OCI-LY3 (cell line): Measurements from ENCODE around the gene DDX31.

ENCODE experiments used
- H2AFZ ChIP-seq: fragments of 200-600, 300-600 bp; shearing (Covaris generic); 2 replicates; pipeline ENCODE4 v1.6.0; 2014; ENCODE audit warnings: antibody characterized with exemption, low read depth, low read length
- H3K27ac ChIP-seq: fragments of 200-600, 300-600 bp; sonication (generic); 2 replicates; pipeline ENCODE4 v1.5.1; 2014; ENCODE audit warnings: mild to moderate bottlenecking, low read length, moderate library complexity, mixed read lengths
- H3K27me3 ChIP-seq: fragments of 200-600, 300-600 bp; sonication (generic); 2 replicates; pipeline ENCODE4 v1.6.1; 2014; ENCODE audit warnings: low read depth, low read length, mixed read lengths
- H3K36me3 ChIP-seq: fragments of 200-600, 300-600 bp; sonication (generic); replicated peaks from 2 replicates; pipeline ENCODE3; 2014; ENCODE audit warnings: low read depth, low read length, mixed read lengths
- H3K4me1 ChIP-seq: fragments of 300-600, 200-600 bp; sonication (generic); 2 replicates; pipeline ENCODE4 v1.6.1; 2014; ENCODE audit warnings: low read length, mixed read lengths
- H3K4me2 ChIP-seq: fragments of 200-600, 300-600 bp; sonication (generic); 2 replicates; pipeline ENCODE4 v1.6.1; 2014; ENCODE audit warnings: low read length, mixed read lengths
- H3K4me3 ChIP-seq: fragments of 300-600, 200-600 bp; sonication (generic); 2 replicates; pipeline ENCODE4 v1.5.1; 2014; ENCODE audit warnings: antibody characterized with exemption, mild to moderate bottlenecking, low read length, moderate library complexity
- H3K79me2 ChIP-seq: fragments of 300-600, 200-600 bp; shearing (Covaris generic); 2 replicates; pipeline ENCODE4 v1.6.1; 2014; ENCODE audit warnings: mild to moderate bottlenecking, low read length, mixed read lengths
- H3K9ac ChIP-seq: fragments of 300-600, 200-600 bp; shearing (Covaris generic); 2 replicates; pipeline ENCODE4 v1.6.0; 2014; ENCODE audit warnings: mild to moderate bottlenecking, low read length, moderate library complexity
- H3K9me3 ChIP-seq: fragments of 200-600, 300-600 bp; shearing (Covaris generic); 2 replicates; pipeline ENCODE4 v1.6.1; 2014; ENCODE audit warnings: low read length, mixed read lengths; ENCODE audit not compliant: insufficient read depth
- H4K20me1 ChIP-seq: fragments of 200-600, 300-600 bp; sonication (generic); 2 replicates; pipeline ENCODE4 v1.6.1; 2016; ENCODE audit warnings: low read length, mixed read lengths; ENCODE audit not compliant: insufficient read depth
- EZH2phosphoT487 ChIP-seq: fragments of 200-600 bp; shearing (Covaris generic); IDR thresholded peaks from 2 replicates; pipeline ENCODE4 v1.6.1; 2018; ENCODE audit warnings: antibody characterized with exemption, mixed run types, low read depth
- TF ChIP-seq, protein P1 (sequence below): fragments of 200-600, 300-600 bp; sonication (generic); IDR thresholded peaks from 2 replicates; pipeline ENCODE4 v1.5.1; 2014; ENCODE audit warnings: antibody characterized with exemption, low read length, low read depth

DDX31 gene

DNA sequence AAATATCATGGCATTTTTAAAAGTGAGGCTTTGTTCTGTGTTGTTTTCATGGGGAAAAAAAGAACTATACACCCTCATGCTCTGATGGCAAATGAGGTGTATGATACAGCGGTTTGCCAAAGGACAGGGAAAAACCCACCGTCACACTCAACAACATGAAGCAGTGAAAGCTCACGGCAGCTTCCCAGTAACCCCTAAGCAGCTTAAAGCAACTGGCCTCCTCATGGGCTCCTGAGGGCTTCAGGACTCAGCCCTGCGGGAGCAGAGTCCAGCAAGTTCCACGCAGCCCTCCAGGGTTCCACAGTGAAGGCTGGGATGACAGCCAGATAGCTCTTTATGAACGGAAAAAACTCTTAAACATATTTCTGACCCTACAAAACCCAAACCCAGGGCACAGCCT is 74.5 kb downstream of the DDX31 start:
- no peaks in the 10 kb centered on the region for H3K27me3 ChIP-seq

GRCh38 chr9:132594412-132594811 is 75.4 kb downstream of the DDX31 start:
- TF ChIP-seq, protein P1, sequence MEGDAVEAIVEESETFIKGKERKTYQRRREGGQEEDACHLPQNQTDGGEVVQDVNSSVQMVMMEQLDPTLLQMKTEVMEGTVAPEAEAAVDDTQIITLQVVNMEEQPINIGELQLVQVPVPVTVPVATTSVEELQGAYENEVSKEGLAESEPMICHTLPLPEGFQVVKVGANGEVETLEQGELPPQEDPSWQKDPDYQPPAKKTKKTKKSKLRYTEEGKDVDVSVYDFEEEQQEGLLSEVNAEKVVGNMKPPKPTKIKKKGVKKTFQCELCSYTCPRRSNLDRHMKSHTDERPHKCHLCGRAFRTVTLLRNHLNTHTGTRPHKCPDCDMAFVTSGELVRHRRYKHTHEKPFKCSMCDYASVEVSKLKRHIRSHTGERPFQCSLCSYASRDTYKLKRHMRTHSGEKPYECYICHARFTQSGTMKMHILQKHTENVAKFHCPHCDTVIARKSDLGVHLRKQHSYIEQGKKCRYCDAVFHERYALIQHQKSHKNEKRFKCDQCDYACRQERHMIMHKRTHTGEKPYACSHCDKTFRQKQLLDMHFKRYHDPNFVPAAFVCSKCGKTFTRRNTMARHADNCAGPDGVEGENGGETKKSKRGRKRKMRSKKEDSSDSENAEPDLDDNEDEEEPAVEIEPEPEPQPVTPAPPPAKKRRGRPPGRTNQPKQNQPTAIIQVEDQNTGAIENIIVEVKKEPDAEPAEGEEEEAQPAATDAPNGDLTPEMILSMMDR, result no peak
- TF ChIP-seq EZH2phosphoT487, result no peak
- no peak overlapping the region for H3K9ac ChIP-seq
- H2AFZ ChIP-seq, result no peak overlapping the region
- H3K79me2 ChIP-seq, result no peaks in the 10 kb centered on the region
- no peaks in the 10 kb centered on the region for H3K9me3 ChIP-seq
- H3K36me3 ChIP-seq, result peaks cover 12% of the 10 kb centered on the region
- H3K4me2 ChIP-seq, result no peak overlapping the region
- no peaks in the 10 kb centered on the region for H3K4me1 ChIP-seq
- no peaks in the 10 kb centered on the region for H3K27me3 ChIP-seq
- H3K27ac ChIP-seq, result no peak overlapping the region
- H4K20me1 ChIP-seq, result no peaks in the 10 kb centered on the region
- no peak overlapping the region for H3K4me3 ChIP-seq

More for the DNA sequence above, 74.5 kb downstream of the DDX31 start:
- Histone ChIP-seq H2AFZ (no peak overlapping the region), H3K79me2 (no peaks in the 10 kb centered on the region), H3K4me1 (no peaks in the 10 kb centered on the region), H3K36me3 (peaks cover 20% of the 10 kb centered on the region), H3K4me3 (no peak overlapping the region), H3K9ac (no peak overlapping the region), H4K20me1 (no peaks in the 10 kb centered on the region), H3K4me2 (no peak overlapping the region), H3K9me3 (no peaks in the 10 kb centered on the region), H3K27ac (no peak overlapping the region)
- no peak for TF ChIP-seq EZH2phosphoT487
- TF ChIP-seq, protein P1, result no peak

- H2AFZ ChIP-seq, result no peak overlapping the region
- no peak overlapping the region for H3K4me2 ChIP-seq
- no peaks in the 10 kb centered on the region for H3K9me3 ChIP-seq
- H3K4me3 ChIP-seq, result no peak overlapping the region
- H3K36me3 ChIP-seq, result peaks cover 9% of the 10 kb centered on the region
- H4K20me1 ChIP-seq, result no peaks in the 10 kb centered on the region
- no peaks in the 10 kb centered on the region for H3K27me3 ChIP-seq
- TF ChIP-seq, protein P1, result no peak
- no peak for TF ChIP-seq EZH2phosphoT487
- no peak overlapping the region for H3K27ac ChIP-seq
- H3K9ac ChIP-seq, result no peak overlapping the region
- H3K4me1 ChIP-seq, result no peaks in the 10 kb centered on the region
- no peaks in the 10 kb centered on the region for H3K79me2 ChIP-seq
Observed at GRCh38 chr9:132592451-132592850, 77.3 kb downstream of the DDX31 start.

- Histone ChIP-seq H3K4me1 (no peaks in the 10 kb centered on the region), H4K20me1 (no peaks in the 10 kb centered on the region), H3K9ac (no peak overlapping the region), H3K27me3 (no peaks in the 10 kb centered on the region), H3K79me2 (no peaks in the 10 kb centered on the region), H3K4me2 (no peak overlapping the region), H3K36me3 (peaks cover 9% of the 10 kb centered on the region), H2AFZ (no peak overlapping the region), H3K9me3 (no peaks in the 10 kb centered on the region), H3K27ac (no peak overlapping the region), H3K4me3 (no peak overlapping the region)
- TF ChIP-seq EZH2phosphoT487, result no peak
- TF ChIP-seq, protein P1, result no peak
Observed at GRCh38 chr9:132591751-132592314, 78.0 kb downstream of the DDX31 start.
